ENCODE measurements around the gene TMEM63A.

DNA sequence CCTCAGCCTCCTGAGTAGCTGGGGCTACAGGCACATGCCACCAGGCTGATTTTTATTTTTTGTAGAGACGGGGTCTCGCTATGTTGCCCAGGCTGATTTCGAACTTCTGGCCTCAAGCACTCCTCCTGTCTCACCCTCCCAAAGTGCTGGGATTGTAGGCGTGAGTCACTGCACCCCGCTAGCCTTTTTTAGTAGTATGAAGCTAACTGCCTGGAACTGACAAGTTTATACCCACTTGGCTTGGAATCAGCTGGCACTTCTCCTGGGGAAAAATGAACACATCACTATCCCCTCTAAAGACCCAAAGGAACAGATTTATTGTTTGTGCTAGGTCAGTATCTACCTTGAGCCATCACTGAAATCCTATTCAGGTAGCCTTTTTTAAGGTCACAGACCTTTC, 19.0 kb downstream of the TMEM63A start:
- TF ChIP-seq, protein P1, sequence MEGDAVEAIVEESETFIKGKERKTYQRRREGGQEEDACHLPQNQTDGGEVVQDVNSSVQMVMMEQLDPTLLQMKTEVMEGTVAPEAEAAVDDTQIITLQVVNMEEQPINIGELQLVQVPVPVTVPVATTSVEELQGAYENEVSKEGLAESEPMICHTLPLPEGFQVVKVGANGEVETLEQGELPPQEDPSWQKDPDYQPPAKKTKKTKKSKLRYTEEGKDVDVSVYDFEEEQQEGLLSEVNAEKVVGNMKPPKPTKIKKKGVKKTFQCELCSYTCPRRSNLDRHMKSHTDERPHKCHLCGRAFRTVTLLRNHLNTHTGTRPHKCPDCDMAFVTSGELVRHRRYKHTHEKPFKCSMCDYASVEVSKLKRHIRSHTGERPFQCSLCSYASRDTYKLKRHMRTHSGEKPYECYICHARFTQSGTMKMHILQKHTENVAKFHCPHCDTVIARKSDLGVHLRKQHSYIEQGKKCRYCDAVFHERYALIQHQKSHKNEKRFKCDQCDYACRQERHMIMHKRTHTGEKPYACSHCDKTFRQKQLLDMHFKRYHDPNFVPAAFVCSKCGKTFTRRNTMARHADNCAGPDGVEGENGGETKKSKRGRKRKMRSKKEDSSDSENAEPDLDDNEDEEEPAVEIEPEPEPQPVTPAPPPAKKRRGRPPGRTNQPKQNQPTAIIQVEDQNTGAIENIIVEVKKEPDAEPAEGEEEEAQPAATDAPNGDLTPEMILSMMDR (optimal IDR thresholded peaks at IDR 0.05 in 1 of 3, IDR thresholded peaks at IDR 0.05 in 1 of 3, conservative IDR thresholded peaks at IDR 0.05 in 1 of 3; ENCODE audit: extremely low read depth in 1 of 3, insufficient read depth in 2 of 3, low read length in 3 of 3) = no peak
- TF ChIP-seq EZH2 (IDR thresholded peaks at IDR 0.05; ENCODE audit: low read length) = no peak

Data from keratinocyte (primary cell).